ENCODE data around the gene SCUBE3.

The SCUBE3 gene

DNA sequence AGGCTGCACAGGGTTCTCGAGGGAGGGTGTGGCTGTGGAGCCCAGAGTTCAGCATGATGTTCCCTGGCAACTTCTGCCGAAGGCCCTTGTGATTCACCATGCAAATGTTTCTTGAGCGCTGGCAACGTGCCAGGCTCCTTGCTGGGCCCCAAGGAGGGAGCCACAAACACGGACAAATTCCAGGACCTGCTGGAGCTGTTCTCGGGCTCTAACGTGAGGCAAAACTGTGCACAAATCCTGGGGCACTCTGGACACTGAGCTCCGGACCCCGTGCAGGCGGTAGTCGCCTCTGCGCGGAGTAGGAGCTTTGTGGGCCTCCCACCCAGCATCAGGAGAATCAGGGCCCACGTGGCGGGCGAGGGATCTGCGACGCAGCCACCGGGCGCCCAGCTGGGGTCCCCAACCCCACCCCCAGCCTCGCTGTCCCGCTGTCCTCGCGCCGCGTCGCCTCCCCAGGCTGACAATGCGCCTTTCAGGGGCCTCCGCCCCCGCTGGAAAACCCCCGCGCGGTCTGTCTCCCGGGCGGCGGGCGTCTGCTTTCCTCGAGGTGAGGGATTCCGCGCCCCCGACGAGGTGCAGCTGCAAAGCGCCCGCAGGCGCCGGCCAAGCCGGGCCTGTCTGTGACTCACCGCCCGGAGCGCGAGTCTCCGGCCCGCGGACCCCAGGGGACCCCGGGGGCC is 31.7 kb upstream of the SCUBE3 start:
- peak; percentile 71 for DNase-seq (ENCODE audit: low spot score)

DNA sequence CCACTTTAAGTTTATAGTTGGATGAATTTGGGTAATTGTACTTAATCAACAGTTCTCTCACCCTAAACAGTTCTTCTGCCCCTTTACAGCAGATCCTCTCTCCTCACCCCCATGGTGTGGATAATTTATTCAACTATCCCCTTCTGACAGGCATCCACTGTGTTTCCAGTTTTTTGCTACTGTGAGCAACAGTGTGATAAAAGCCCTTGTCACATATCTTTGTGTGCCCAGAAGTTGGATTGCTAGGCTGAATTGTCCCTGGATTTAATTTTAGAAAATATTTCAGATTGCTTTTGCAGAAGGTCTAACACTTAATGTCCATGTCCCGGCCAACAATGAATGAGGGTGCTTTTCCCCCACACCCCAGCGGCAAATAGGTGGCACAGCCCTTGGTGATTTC is 30.5 kb upstream of the SCUBE3 start:
- no peak for DNase-seq (ENCODE audit: low spot score)

- DNase-seq (ENCODE audit: low spot score), result no peak
Measured at GRCh38 chr6:35183935-35184334, 29.8 kb upstream of the SCUBE3 start.

- no peak for DNase-seq (ENCODE audit: low spot score)
Measured at GRCh38 chr6:35184580-35185301, 29.0 kb upstream of the SCUBE3 start.

DNA sequence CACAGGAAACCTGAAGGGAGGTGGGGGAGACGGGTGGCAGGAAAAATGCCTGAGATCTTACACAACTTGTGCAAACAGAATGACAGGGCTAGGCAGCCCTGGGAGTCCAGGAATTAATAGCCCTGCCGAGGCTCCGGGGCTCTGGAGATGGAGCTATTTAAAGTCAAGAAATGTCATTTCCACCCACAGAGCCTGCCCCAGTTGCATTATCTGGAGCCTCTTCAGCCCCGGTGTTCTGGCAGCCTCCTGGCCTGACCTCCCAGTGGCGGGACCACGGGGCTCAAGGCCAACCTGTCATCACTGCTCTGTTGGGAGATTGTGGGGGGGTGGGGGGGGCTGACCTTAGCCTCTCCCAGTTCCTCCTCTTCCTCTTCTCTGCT is 28.5 kb upstream of the SCUBE3 start:
- DNase-seq (ENCODE audit: low spot score), result no peak

- DNase-seq (ENCODE audit: low spot score), result no peak
Measured at GRCh38 chr6:35185971-35186370, 27.8 kb upstream of the SCUBE3 start.

DNA sequence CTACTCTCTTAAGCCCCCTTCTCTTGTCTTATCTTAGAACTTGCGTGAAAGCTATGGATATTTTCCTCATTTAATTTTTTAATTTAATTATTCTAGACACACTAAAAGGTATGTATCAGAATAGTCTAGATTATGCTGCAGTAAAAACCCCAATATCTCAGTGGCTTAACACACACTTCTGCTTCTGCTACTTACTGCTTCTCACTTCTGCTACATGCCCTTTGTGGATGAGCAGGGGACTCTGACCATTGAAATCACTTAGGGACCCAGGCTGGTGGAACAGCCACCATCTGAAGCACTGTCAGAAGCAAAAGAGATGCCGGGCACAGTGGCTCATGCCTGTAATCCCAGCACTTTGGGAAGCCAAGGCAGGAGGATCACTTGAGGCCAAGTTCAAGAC is 27.2 kb upstream of the SCUBE3 start:
- DNase-seq (ENCODE audit: low spot score), result no peak

DNA sequence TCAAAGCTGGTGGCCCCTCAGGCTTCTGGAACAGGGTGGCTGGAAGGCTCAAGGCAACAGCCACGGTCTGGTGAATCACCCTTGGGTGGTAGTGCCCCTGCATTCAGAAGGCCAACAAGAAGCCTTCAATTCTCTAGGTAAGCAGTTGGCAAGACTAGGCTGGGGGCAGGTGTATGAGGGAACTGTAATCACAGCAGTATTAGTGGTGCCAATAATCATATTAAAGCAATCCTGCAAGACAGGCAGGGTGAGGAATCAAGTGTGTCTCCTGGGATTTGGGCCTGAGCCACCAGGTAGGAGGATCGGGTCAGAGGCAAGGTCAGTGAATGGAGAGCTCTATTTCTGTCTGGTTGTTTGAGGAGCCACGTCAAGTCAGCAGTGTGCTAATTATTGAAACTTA is 24.9 kb upstream of the SCUBE3 start:
- no peak for DNase-seq (ENCODE audit: low spot score)

GRCh38 chr6:35190306-35190705 is 23.4 kb upstream of the SCUBE3 start:
- DNase-seq (ENCODE audit: low spot score), result no peak

DNA sequence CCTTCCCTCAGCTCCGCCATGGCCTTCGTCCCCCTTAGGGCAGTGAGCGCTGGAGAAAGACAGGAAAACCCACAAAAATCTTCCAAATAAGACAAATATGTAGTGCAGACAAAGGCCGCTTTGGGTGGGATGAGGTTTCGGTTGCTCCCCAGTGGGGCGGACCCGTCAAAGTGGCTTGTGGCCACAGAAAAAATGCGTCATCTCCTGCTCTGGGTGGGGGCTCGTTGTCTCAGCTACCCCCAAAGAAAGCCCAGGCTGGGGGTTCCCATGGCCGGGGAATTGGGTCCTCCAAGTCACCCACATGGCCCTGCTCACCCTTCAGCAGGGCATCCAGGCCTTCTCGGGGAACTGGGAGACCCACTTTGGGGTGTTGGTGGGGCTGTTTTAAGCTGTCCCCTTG is 21.9 kb upstream of the SCUBE3 start:
- DNase-seq (ENCODE audit: low spot score), result no peak

DNA sequence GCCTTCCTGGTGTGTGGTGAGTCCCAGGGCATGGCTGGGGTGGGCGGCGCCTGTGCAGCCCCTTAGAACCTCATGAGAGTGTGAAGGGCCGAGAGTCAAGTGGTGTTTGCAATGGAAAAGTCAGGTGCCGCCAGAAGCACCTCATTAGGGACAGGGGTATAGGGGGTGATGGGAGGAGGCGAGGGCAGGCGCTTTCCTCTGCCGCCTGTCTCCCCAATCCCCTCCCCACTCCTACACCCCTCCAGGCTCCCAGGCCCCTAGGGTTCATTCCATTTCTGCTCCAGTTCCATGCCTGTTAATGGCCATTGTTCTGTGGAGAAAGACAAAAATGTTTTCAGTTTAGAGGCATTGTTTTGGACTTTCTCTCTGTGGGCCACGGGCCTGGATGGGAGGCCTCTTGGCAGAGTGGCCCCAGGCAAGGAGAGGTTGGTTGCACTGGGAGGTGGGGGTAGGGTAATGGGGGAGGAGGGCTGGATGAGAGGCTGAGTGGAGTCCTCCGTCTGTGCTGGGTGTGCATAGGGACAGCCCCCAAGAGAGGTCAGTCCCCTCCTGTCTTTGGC is 21.4 kb upstream of the SCUBE3 start:
- no peak for DNase-seq (ENCODE audit: low spot score)

DNA sequence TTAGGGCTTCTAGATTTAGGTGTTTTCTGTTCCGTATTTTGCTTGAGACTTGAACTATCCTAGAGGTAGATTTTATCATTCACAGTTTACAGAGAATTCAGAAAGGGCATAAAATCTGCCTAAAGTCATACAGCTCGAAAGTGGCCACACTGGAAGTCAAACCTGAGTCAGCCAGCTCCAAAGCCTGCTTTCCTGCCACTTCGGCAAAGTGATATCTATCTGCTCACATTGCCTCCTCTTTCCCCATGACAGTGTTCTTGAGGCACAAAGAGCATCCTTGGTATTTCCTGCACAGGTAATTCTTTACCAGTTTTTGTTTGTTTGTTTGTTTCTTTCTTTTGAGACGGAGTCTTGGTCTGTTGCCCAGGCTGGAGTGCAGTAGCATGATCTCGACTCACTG is 19.4 kb upstream of the SCUBE3 start:
- no peak for DNase-seq (ENCODE audit: low spot score)

GRCh38 chr6:35195120-35195780 is 18.5 kb upstream of the SCUBE3 start:
- no peak for DNase-seq (ENCODE audit: low spot score)

DNA sequence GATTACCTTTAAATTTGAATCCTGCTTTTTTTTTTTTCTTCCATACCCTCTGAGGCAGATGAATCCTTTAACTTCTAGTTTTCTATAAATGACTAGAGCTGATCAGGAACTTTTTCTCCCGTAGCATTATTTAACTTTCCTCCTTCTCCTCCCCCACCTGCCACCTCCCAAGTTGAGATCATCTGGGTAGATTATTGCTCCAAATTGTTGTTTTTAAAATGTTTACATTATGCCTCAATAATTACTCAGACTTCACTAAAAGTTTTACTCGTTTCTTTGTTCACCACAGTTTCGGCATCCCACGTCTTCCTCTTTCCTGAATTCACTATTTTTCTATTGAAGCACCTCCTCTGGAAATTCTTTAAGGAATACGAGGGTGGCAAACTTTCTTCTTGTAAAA is 16.6 kb upstream of the SCUBE3 start:
- DNase-seq (ENCODE audit: low spot score), result no peak

GRCh38 chr6:35199866-35200265 is 13.9 kb upstream of the SCUBE3 start:
- DNase-seq (ENCODE audit: low spot score), result no peak

DNA sequence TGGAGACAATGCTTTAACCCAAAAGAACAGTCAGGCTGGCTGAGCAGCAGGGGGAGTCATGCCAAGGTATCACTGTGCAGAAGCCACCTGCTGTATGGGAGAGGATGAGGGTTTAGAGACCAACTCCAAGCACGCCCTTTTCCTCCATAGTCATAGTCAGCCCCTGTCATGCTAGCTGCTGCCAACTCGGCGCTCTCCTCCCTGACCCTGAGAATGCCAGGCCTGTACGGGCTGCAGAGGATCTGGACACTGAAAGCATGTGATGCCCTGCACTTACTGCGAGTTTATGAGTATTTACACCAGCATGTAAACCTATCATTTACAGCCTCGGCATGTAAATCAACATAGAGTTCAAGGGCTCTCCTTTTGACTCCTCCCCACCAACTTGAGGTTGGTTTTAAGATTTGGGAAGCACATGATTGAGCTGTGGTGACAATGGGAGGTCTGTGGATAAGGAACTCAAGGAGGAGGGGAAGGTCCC is 11.7 kb upstream of the SCUBE3 start:
- DNase-seq (ENCODE audit: low spot score), result no peak

GRCh38 chr6:35203152-35203670 is 10.5 kb upstream of the SCUBE3 start:
- no peak for DNase-seq (ENCODE audit: low spot score)

DNA sequence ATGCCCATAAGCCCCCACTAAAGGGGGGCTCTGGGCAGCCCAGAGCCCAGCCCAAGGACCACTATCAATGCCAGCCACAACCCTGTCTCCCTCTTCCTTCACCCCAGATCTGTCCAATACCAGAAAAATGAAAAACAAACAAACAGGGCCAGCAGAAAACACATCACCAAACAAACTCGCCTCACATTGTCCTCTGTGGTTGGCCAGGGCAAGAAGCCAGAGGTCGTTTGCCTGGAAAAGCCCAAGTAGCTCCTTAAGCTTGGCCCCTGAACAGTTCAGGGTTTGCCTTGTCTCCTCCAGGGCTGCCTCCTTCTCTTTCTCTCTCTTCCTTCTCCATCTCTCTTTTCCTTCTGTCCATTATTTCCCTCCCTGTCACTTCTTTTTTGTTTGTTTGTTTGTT is 10.1 kb upstream of the SCUBE3 start:
- DNase-seq (ENCODE audit: low spot score), result no peak

GRCh38 chr6:35206346-35206745 is 7.4 kb upstream of the SCUBE3 start:
- DNase-seq (ENCODE audit: low spot score), result no peak

GRCh38 chr6:35208419-35208818 is 5.3 kb upstream of the SCUBE3 start:
- DNase-seq (ENCODE audit: low spot score), result no peak

DNA sequence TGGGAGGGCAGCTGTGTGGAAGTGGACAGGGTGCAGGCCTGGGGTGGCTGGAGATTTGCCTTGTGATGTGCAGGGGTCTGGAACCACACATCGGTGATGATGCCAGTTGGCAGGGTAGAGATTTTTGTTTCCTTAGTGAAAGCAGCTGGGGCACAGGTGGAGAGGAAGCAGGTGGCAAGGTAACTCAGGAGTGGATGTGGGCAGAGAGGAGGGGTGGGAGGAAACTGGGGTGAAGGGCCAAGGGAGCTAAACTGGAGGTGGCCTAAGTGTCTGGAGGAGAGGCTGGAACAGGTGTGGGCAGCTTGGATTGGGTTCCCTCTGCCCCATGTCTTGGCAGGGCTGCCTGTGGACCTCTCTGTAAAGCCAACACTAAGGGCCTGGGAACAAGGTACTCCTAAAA is 4.7 kb upstream of the SCUBE3 start:
- no peak for DNase-seq (ENCODE audit: low spot score)

DNA sequence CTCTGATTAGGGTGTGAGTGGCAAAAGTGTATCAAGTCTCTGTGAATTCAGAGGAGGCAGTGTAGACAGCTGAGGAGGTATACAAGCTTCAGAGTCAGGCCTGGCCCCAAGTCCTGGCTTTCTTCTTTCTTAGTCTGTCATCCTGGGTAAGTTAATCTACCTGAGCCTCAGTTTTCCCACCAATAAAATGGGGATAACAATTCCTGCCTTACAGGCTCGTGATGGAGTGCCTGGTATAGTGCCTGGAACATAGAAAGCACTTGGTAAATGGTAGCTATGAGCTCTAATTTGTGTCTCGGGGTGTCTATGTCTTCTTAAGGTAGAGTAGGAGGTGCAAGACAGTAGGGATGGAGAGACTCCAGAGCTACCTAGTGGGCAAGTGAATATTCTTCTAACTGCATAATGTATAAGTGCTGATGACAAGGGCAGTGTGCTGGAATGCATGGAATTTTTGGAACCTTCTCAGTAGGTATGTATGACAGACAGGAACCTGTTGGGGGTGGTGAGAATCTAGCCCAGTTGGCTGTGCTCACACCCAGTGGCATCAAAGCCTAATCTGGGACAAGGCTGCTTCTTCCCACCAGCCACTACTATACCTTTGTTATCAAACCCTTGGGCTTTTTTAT is 4.0 kb upstream of the SCUBE3 start:
- DNase-seq (ENCODE audit: low spot score), result no peak
